H9 (cell line): Measurements from ENCODE around the gene IL4. TPM values are rescaled to one million over a fixed set of nuclear protein-coding genes. Genes with fewer than 3 reads are reported as not detected.

Experiments
- DNase-seq: peaks from one replicate; pipeline ENCODE4 v3.0.0-alpha.2; 2017
- H2AFZ ChIP-seq: one replicate; pipeline ENCODE4 v1.6.1; 2013; ENCODE audit warnings: mild to moderate bottlenecking, low read length, control low read depth, moderate library complexity
- H2AK5ac ChIP-seq: 2 replicates; pipeline ENCODE4 v1.6.1; 2013; ENCODE audit warnings: low read length, control low read depth, mixed read lengths; ENCODE audit not compliant: insufficient read length
- H2BK120ac ChIP-seq: one replicate; pipeline ENCODE4 v1.6.1; 2013; ENCODE audit warnings: low read depth, mild to moderate bottlenecking, low read length, control low read depth, inconsistent platforms; ENCODE audit not compliant: poor library complexity, severe bottlenecking
- H2BK12ac ChIP-seq: 2 replicates; pipeline ENCODE4 v1.6.1; 2013; ENCODE audit warnings: low read length, control low read depth, mixed read lengths, low read depth; ENCODE audit not compliant: insufficient read length
- H2BK15ac ChIP-seq: 2 replicates; pipeline ENCODE4 v1.6.1; 2013; ENCODE audit warnings: low read depth, low read length, control low read depth
- H2BK20ac ChIP-seq: one replicate; pipeline ENCODE4 v1.6.1; 2013; ENCODE audit warnings: low read depth, mild to moderate bottlenecking, low read length, control low read depth, inconsistent platforms; ENCODE audit not compliant: poor library complexity, severe bottlenecking
- H2BK5ac ChIP-seq: 2 replicates; pipeline ENCODE4 v1.6.1; 2013; ENCODE audit warnings: low read length, control low read depth, mixed read lengths; ENCODE audit not compliant: insufficient read length
- H3K14ac ChIP-seq: 2 replicates; pipeline ENCODE4 v1.6.1; 2013; ENCODE audit warnings: low read length, control low read depth; ENCODE audit not compliant: insufficient read depth
- H3K18ac ChIP-seq: 2 replicates; pipeline ENCODE4 v1.6.1; 2013; ENCODE audit warnings: low read depth, mild to moderate bottlenecking, mixed read lengths, low read length, control low read depth; ENCODE audit not compliant: insufficient read length
- H3K23ac ChIP-seq: 2 replicates; pipeline ENCODE4 v1.6.1; 2013; ENCODE audit warnings: low read length, control low read depth, mixed read lengths, low read depth; ENCODE audit not compliant: insufficient read length
- H3K23me2 ChIP-seq: 2 replicates; pipeline ENCODE4 v1.6.1; 2013; ENCODE audit warnings: low read depth, mild to moderate bottlenecking, mixed read lengths, low read length, control low read depth; ENCODE audit not compliant: insufficient read length, poor library complexity, severe bottlenecking
- H3K27ac ChIP-seq: 2 replicates; pipeline ENCODE4 v1.5.1; 2013; ENCODE audit warnings: low read length, control low read depth, mixed read lengths, low read depth; ENCODE audit not compliant: insufficient read length
- H3K27me3 ChIP-seq: 2 replicates; pipeline ENCODE4 v1.6.1; 2013; ENCODE audit warnings: low read length, control low read depth, inconsistent platforms; ENCODE audit not compliant: insufficient read depth
- H3K4ac ChIP-seq: 2 replicates; pipeline ENCODE4 v1.6.1; 2013; ENCODE audit warnings: low read depth, mild to moderate bottlenecking, control low read depth, inconsistent platforms, low read length, moderate library complexity
- H3K4me1 ChIP-seq: 2 replicates; pipeline ENCODE4 v1.6.1; 2013; ENCODE audit warnings: low read length, control low read depth, inconsistent platforms; ENCODE audit not compliant: insufficient read depth
- H3K4me2 ChIP-seq: 2 replicates; pipeline ENCODE4 v1.6.1; 2013; ENCODE audit warnings: low read length, control low read depth, mixed read lengths; ENCODE audit not compliant: insufficient read length, insufficient read depth
- H3K56ac ChIP-seq: 2 replicates; pipeline ENCODE4 v1.6.1; 2013; ENCODE audit warnings: low read depth, mild to moderate bottlenecking, mixed read lengths, low read length, control low read depth; ENCODE audit not compliant: insufficient read length
- H3K79me1 ChIP-seq: 2 replicates; pipeline ENCODE4 v1.6.1; 2013; ENCODE audit warnings: low read depth, mild to moderate bottlenecking, moderate library complexity, low read length, control low read depth, inconsistent platforms; ENCODE audit not compliant: insufficient read depth, poor library complexity, severe bottlenecking
- H3K79me2 ChIP-seq: 2 replicates; pipeline ENCODE4 v1.6.1; 2013; ENCODE audit warnings: low read length, control low read depth, inconsistent platforms; ENCODE audit not compliant: insufficient read depth
- H3K9ac ChIP-seq: 2 replicates; pipeline ENCODE4 v1.6.1; 2013; ENCODE audit warnings: low read length, control low read depth, mixed read lengths; ENCODE audit not compliant: insufficient read length; ENCODE audit errors: extremely low read depth
- H3K9me3 ChIP-seq: one replicate; pipeline ENCODE4 v1.6.1; 2013; ENCODE audit warnings: low read depth, low read length, inconsistent platforms; ENCODE audit not compliant: control insufficient read depth
- H3T11ph ChIP-seq: one replicate; pipeline ENCODE4 v1.6.1; 2013; ENCODE audit warnings: mild to moderate bottlenecking, low read length, control low read depth, inconsistent platforms
- H4K20me1 ChIP-seq: one replicate; pipeline ENCODE4 v1.6.1; 2013; ENCODE audit not compliant: control insufficient read depth, insufficient read length, insufficient read depth
- H4K5ac ChIP-seq: 2 replicates; pipeline ENCODE4 v1.6.1; 2013; ENCODE audit warnings: low read depth, mild to moderate bottlenecking, mixed read lengths, low read length, control low read depth; ENCODE audit not compliant: insufficient read length
- H4K8ac ChIP-seq: replicated peaks from 2 replicates; pipeline ENCODE4 v1.6.1; 2013; ENCODE audit warnings: low read length, control low read depth, mixed read lengths, low read depth; ENCODE audit not compliant: insufficient read length
- H4K91ac ChIP-seq: 2 replicates; pipeline ENCODE4 v1.6.1; 2013; ENCODE audit warnings: low read depth, mild to moderate bottlenecking, moderate library complexity, mixed read lengths, low read length, control low read depth; ENCODE audit not compliant: insufficient read length
- H3K27ac Mint-ChIP-seq, 3 experiments: 2 replicates in 2 of 3; 3 replicates in 1 of 3; pipeline ENCODE4 v1.8.0; 2020 to 2021; ENCODE audit warnings: mixed read lengths in 3 of 3, mild to moderate bottlenecking in 1 of 3, moderate library complexity in 1 of 3
- H3K27me3 Mint-ChIP-seq: 2 replicates; pipeline ENCODE4 v1.8.0; 2021; ENCODE audit warnings: low read depth, mild to moderate bottlenecking, moderate library complexity, mixed read lengths
- H3K36me3 Mint-ChIP-seq, 3 experiments: 2 replicates in 2 of 3; 3 replicates in 1 of 3; pipeline ENCODE4 v1.8.0; 2020 to 2021; ENCODE audit warnings: low read depth in 3 of 3, mixed read lengths in 3 of 3; ENCODE audit not compliant: insufficient read depth in 1 of 3
- H3K4me1 Mint-ChIP-seq, 2 experiments: 2 replicates each; pipeline ENCODE4 v1.8.0; 2020; ENCODE audit warnings: mixed read lengths in 2 of 2
- H3K4me3 Mint-ChIP-seq, 2 experiments: 2 replicates in 1 of 2; 3 replicates in 1 of 2; pipeline ENCODE4 v1.8.0; 2020 to 2021; ENCODE audit warnings: mild to moderate bottlenecking in 2 of 2, mixed read lengths in 2 of 2, moderate library complexity in 1 of 2
- H3K9me3 Mint-ChIP-seq, 2 experiments: 2 replicates in 1 of 2; 3 replicates in 1 of 2; pipeline ENCODE4 v1.8.0; 2020; ENCODE audit warnings: mild to moderate bottlenecking in 2 of 2, mixed read lengths in 2 of 2, moderate library complexity in 1 of 2
- WGBS: extraction: QIAGEN DNeasy Blood & Tissue Kit; methylation state at CpG from one replicate; pipeline ENCODE4 v1.1.7; 2013; ENCODE audit warnings: missing lambda C conversion rate, low lambda C conversion rate, mixed read lengths; ENCODE audit not compliant: insufficient read length; ENCODE audit errors: extremely low coverage; 5-methylcytosine and 5-hydroxymethylcytosine counted together
- total RNA-seq: library from RNA; stranded (reverse); gene quantifications from 2 replicates; pipeline ENCODE4 v1.2.1, GENCODE V29; 2021
- TF ChIP-seq, protein P1 (sequence below): fragments of 200-600 bp; sonication (generic); conservative IDR thresholded peaks from 3 replicates; pipeline ENCODE4 v1.8.0; 2021; ENCODE audit warnings: antibody characterized with exemption, mild to moderate bottlenecking

Gene IL4
- total RNA-seq, 1 experiment from 2014 or later = not detected

DNA sequence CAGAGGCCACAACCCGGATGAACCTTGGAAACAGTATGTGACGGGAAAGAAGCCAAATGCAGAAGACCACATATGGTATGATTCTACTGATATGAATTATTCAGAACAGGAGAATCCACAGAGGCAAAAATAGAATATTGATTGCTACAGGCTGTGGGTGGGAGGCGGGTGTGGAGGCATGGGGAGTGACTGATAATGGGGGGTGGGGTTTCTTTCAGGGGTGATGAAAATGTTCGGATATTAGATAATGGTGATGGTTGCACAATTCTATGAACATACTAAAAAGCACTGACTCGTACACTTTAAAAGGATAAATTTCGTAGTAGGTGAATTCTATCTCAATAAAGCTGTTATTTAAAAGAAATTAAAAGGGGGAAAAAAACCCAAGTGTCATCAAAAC lies 10.7 kb downstream of the IL4 start:
- Histone ChIP-seq H3K18ac (no peak overlapping the region), H3K23me2 (no peaks in the 10 kb centered on the region), H3K9me3 (no peaks in the 10 kb centered on the region), H4K5ac (no peak overlapping the region), H2BK12ac (no peak overlapping the region), H3K9ac (no peak overlapping the region), H2BK5ac (no peak overlapping the region), H3T11ph (no peak overlapping the region), H3K79me1 (no peaks in the 10 kb centered on the region), H3K56ac (no peak overlapping the region), H4K20me1 (no peaks in the 10 kb centered on the region), H2AK5ac (no peak overlapping the region), H3K23ac (no peak overlapping the region), H3K14ac (no peak overlapping the region), H3K4me1 (no peaks in the 10 kb centered on the region), H2BK20ac (no peak overlapping the region), H2AFZ (no peak overlapping the region), H3K27ac (no peak overlapping the region), H3K79me2 (no peaks in the 10 kb centered on the region), H2BK15ac (no peak overlapping the region), H2BK120ac (no peak overlapping the region), H4K8ac (no peak overlapping the region), H4K91ac (no peak overlapping the region), H3K27me3 (no peaks in the 10 kb centered on the region), H3K4me2 (no peak overlapping the region), H3K4ac (no peak overlapping the region)
- no peaks in the 10 kb centered on the region for H3K9me3 Mint-ChIP-seq
- no CpG with 5 or more reads among the region's 6 CpGs for WGBS
- no peaks in the 10 kb centered on the region for H3K27me3 Mint-ChIP-seq
- H3K4me3 Mint-ChIP-seq = no peak overlapping the region
- peaks cover 4 to 8% of the 10 kb centered on the region in 2 experiments; a peak in 1 of 4 replicates for H3K4me1 Mint-ChIP-seq
- no peaks in the 10 kb centered on the region for H3K36me3 Mint-ChIP-seq
- H3K27ac Mint-ChIP-seq = no peak overlapping the region
- DNase-seq = no peak
- TF ChIP-seq, protein P1, sequence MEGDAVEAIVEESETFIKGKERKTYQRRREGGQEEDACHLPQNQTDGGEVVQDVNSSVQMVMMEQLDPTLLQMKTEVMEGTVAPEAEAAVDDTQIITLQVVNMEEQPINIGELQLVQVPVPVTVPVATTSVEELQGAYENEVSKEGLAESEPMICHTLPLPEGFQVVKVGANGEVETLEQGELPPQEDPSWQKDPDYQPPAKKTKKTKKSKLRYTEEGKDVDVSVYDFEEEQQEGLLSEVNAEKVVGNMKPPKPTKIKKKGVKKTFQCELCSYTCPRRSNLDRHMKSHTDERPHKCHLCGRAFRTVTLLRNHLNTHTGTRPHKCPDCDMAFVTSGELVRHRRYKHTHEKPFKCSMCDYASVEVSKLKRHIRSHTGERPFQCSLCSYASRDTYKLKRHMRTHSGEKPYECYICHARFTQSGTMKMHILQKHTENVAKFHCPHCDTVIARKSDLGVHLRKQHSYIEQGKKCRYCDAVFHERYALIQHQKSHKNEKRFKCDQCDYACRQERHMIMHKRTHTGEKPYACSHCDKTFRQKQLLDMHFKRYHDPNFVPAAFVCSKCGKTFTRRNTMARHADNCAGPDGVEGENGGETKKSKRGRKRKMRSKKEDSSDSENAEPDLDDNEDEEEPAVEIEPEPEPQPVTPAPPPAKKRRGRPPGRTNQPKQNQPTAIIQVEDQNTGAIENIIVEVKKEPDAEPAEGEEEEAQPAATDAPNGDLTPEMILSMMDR = no peak
